ENCODE measurements around the gene JAK1.

DNA sequence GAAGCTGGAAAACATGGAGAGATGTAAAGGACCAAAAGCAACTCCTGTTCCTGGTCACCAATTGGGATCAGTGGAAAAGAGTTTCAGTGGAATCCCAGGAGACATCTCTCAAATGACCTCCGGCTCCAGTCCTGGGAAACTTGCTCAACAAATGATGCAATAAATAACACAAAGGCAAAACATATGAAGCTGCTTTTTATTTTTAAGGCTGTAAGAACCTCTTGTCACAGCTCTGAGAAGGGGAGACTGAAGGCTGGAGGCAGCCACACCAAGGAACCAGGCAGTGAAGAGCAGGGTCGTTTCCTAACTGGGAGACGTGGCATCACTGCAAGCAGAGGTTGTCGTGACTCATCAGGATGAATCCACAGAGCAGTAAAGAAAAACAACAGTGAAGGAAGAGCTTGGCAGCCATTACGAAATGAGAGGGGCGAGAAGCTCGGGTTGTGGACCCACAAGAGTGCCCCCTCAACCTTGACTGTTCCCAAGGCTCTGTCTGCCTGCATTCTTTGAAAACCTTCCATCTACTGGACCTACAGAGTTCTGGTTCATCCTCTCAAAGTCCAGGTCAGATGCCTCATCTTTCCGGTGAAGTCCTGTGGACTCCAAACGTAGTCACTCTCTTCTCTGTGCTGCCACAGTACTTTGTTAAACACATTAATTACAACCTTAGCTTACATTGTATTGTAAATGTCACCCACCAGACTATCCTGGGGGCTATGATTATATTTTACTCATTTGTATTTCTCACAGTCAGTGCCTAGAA is 32.1 kb downstream of the JAK1 start:
- TF ChIP-seq, protein P1, sequence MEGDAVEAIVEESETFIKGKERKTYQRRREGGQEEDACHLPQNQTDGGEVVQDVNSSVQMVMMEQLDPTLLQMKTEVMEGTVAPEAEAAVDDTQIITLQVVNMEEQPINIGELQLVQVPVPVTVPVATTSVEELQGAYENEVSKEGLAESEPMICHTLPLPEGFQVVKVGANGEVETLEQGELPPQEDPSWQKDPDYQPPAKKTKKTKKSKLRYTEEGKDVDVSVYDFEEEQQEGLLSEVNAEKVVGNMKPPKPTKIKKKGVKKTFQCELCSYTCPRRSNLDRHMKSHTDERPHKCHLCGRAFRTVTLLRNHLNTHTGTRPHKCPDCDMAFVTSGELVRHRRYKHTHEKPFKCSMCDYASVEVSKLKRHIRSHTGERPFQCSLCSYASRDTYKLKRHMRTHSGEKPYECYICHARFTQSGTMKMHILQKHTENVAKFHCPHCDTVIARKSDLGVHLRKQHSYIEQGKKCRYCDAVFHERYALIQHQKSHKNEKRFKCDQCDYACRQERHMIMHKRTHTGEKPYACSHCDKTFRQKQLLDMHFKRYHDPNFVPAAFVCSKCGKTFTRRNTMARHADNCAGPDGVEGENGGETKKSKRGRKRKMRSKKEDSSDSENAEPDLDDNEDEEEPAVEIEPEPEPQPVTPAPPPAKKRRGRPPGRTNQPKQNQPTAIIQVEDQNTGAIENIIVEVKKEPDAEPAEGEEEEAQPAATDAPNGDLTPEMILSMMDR (tag by site-specific recombination; IDR thresholded peaks at IDR 0.05): no peak
- TF ChIP-seq KLF1 (tag by site-specific recombination; IDR thresholded peaks at IDR 0.05) (no peak), KLF10 (tag by site-specific recombination; IDR thresholded peaks at IDR 0.05) (no peak), HOXA7 (CRISPR knock-in tag; IDR thresholded peaks at IDR 0.05; ENCODE audit: borderline replicate concordance) (no peak)
- TF ChIP-seq, protein P2, sequence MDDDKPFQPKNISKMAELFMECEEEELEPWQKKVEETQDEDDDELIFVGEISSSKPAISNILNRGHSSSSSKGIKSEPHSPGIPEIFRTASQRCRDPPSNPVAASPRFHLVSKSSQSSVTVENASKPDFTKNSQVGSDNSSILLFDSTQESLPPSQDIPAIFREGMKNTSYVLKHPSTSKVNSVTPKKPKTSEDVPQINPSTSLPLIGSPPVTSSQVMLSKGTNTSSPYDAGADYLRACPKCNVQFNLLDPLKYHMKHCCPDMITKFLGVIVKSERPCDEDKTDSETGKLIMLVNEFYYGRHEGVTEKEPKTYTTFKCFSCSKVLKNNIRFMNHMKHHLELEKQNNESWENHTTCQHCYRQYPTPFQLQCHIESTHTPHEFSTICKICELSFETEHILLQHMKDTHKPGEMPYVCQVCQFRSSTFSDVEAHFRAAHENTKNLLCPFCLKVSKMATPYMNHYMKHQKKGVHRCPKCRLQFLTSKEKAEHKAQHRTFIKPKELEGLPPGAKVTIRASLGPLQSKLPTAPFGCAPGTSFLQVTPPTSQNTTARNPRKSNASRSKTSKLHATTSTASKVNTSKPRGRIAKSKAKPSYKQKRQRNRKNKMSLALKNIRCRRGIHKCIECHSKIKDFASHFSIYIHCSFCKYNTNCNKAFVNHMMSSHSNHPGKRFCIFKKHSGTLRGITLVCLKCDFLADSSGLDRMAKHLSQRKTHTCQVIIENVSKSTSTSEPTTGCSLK (tag by site-specific recombination; IDR thresholded peaks at IDR 0.05): no peak
- TF ChIP-seq, protein P3, sequence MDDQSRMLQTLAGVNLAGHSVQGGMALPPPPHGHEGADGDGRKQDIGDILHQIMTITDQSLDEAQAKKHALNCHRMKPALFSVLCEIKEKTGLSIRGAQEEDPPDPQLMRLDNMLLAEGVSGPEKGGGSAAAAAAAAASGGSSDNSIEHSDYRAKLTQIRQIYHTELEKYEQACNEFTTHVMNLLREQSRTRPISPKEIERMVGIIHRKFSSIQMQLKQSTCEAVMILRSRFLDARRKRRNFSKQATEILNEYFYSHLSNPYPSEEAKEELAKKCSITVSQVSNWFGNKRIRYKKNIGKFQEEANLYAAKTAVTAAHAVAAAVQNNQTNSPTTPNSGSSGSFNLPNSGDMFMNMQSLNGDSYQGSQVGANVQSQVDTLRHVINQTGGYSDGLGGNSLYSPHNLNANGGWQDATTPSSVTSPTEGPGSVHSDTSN (CRISPR knock-in tag; IDR thresholded peaks at IDR 0.05): no peak

All from HEK293 (cell line).